HG03045 (cell line): ENCODE results near the gene MAD1L1.

Experiments used
- ATAC-seq: cut with Tn5 transposase; IDR thresholded peaks from one replicate; pipeline ENCODE4 v1.9.1; 2021; ENCODE audit warnings: mild to moderate bottlenecking, moderate library complexity; ENCODE audit not compliant: unreplicated experiment

Gene MAD1L1

GRCh38 chr7:2181077-2181854 lies 51.5 kb downstream of the MAD1L1 start:
- no peak for ATAC-seq

GRCh38 chr7:2180081-2180480 lies 52.7 kb downstream of the MAD1L1 start:
- no peak for ATAC-seq

- ATAC-seq, result no peak
These were observed 57.2 kb downstream of the MAD1L1 start for GRCh38 chr7:2175514-2175913.

- ATAC-seq, result no peak
These were observed 57.7 kb downstream of the MAD1L1 start for GRCh38 chr7:2175091-2175490.

GRCh38 chr7:2173189-2173827 lies 59.4 kb downstream of the MAD1L1 start:
- ATAC-seq, result no peak

- ATAC-seq, result no peak
These were observed 60.2 kb downstream of the MAD1L1 start for GRCh38 chr7:2172311-2173188.

- ATAC-seq, result no peak
These were observed 60.9 kb downstream of the MAD1L1 start for GRCh38 chr7:2171855-2172254.

- ATAC-seq, result no peak
These were observed 61.9 kb downstream of the MAD1L1 start for GRCh38 chr7:2170576-2171521.

GRCh38 chr7:2169923-2170575 lies 62.7 kb downstream of the MAD1L1 start:
- ATAC-seq, result no peak

GRCh38 chr7:2168615-2169311 lies 64.0 kb downstream of the MAD1L1 start:
- ATAC-seq, result no peak

- no peak for ATAC-seq
These were observed 66.0 kb downstream of the MAD1L1 start for GRCh38 chr7:2166625-2167280.

- ATAC-seq, result peak; percentile 84
These were observed 66.8 kb downstream of the MAD1L1 start for GRCh38 chr7:2165610-2166594.

- no peak for ATAC-seq
These were observed 67.5 kb downstream of the MAD1L1 start for GRCh38 chr7:2165239-2165609.

GRCh38 chr7:2164646-2165045 lies 68.1 kb downstream of the MAD1L1 start:
- no peak for ATAC-seq

GRCh38 chr7:2163600-2164555 lies 68.9 kb downstream of the MAD1L1 start:
- ATAC-seq, result no peak

- ATAC-seq, result no peak
These were observed 69.8 kb downstream of the MAD1L1 start for GRCh38 chr7:2162959-2163358.
